ENCODE measurements around the gene LACTB. TPM values are rescaled to one million over a fixed set of nuclear protein-coding genes. Genes with fewer than 3 reads are reported as not detected.

The LACTB gene
- total and polyA plus RNA-seq, 4 donors = 13.2 to 25.3 (median 19.1) TPM

DNA sequence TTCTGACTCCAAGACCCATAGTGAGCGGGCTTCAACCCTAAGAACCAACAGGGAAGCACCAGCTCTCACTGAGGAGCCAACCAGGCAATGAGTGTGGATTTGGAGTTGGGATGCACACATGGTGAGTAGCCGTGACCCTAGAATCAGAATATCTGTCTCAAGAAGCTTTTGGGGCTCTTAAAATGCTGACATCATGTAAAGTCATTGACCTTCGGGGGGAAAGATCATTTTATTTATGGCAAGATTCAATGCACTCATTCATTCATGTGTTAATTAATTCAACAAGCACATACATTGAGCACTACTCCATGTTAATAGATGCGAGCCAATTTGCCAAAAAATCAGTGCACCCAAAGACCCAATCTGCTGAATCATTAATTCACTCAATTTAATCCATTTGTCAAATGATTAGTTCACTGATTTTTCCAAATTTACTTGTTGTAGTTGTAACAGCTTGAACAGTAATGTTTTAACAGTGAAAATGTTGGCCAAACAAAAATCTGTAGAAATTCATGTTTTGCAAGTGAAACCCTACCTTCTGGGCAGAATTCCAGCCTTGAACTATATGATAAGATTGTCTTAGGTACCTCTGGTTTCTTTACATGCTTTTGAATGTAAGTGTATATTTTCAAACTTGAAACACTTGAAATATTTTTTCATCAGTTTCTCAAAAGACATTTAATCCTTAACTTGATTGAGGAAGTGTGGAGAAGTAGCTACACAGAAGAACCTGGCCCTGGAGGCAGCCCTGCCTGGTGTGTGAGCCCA, 29.8 kb upstream of the LACTB start:
- no peak overlapping the region for H3K9ac ChIP-seq (ENCODE audit: low read depth in 1 of 2, low read length in 2 of 2)
- H3K9me3 ChIP-seq (ENCODE audit: control insufficient read depth in 4 of 4, low read length in 3 of 4) = no peaks in the 10 kb centered on the region
- no peak for DNase-seq (ENCODE audit: low spot score)
- H3K4me1 ChIP-seq (ENCODE audit: control insufficient read depth in 4 of 4, insufficient read depth in 4 of 4, low read length in 3 of 4) = peaks cover 0 to 6% (median 3%) of the 10 kb centered on the region in 4 donors
- 70% methylated on average over 4 of the region's 4 CpGs for WGBS
- H3K36me3 ChIP-seq (ENCODE audit: control insufficient read depth in 4 of 4, insufficient read depth in 3 of 4, low read depth in 1 of 4, low read length in 3 of 4) = no peaks in the 10 kb centered on the region
- H3K27me3 ChIP-seq (ENCODE audit: control insufficient read depth in 4 of 4, insufficient read depth in 4 of 4, low read length in 3 of 4) = no peaks in the 10 kb centered on the region
- no peak overlapping the region for H3K4me3 ChIP-seq (ENCODE audit: low read depth in 1 of 3, low read length in 3 of 3)
- TF ChIP-seq EGR1 (IDR thresholded peaks at IDR 0.05; ENCODE audit: low read depth in 2 of 2) (no peak), ATF3 (IDR thresholded peaks at IDR 0.05) (no peak), TAF1 (conservative IDR thresholded peaks at IDR 0.05) (no peak), NR2F2 (IDR thresholded peaks at IDR 0.05) (no peak), GABPA (IDR thresholded peaks at IDR 0.05 in 1 of 2, conservative IDR thresholded peaks at IDR 0.05 in 1 of 2) (no peak), FOXA1 (IDR thresholded peaks at IDR 0.05) (no peak), JUND (IDR thresholded peaks at IDR 0.05) (no peak), HNF4G (IDR thresholded peaks at IDR 0.05) (no peak)
- TF ChIP-seq, protein P1, sequence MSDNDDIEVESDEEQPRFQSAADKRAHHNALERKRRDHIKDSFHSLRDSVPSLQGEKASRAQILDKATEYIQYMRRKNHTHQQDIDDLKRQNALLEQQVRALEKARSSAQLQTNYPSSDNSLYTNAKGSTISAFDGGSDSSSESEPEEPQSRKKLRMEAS (IDR thresholded peaks at IDR 0.05) = no peak
- TF ChIP-seq, protein P2, sequence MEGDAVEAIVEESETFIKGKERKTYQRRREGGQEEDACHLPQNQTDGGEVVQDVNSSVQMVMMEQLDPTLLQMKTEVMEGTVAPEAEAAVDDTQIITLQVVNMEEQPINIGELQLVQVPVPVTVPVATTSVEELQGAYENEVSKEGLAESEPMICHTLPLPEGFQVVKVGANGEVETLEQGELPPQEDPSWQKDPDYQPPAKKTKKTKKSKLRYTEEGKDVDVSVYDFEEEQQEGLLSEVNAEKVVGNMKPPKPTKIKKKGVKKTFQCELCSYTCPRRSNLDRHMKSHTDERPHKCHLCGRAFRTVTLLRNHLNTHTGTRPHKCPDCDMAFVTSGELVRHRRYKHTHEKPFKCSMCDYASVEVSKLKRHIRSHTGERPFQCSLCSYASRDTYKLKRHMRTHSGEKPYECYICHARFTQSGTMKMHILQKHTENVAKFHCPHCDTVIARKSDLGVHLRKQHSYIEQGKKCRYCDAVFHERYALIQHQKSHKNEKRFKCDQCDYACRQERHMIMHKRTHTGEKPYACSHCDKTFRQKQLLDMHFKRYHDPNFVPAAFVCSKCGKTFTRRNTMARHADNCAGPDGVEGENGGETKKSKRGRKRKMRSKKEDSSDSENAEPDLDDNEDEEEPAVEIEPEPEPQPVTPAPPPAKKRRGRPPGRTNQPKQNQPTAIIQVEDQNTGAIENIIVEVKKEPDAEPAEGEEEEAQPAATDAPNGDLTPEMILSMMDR (IDR thresholded peaks at IDR 0.05; ENCODE audit: low read depth, low read length, missing input control) = no peak
- H3K27ac ChIP-seq (ENCODE audit: low read depth in 1 of 2, low read length in 2 of 2) = no peak overlapping the region

DNA sequence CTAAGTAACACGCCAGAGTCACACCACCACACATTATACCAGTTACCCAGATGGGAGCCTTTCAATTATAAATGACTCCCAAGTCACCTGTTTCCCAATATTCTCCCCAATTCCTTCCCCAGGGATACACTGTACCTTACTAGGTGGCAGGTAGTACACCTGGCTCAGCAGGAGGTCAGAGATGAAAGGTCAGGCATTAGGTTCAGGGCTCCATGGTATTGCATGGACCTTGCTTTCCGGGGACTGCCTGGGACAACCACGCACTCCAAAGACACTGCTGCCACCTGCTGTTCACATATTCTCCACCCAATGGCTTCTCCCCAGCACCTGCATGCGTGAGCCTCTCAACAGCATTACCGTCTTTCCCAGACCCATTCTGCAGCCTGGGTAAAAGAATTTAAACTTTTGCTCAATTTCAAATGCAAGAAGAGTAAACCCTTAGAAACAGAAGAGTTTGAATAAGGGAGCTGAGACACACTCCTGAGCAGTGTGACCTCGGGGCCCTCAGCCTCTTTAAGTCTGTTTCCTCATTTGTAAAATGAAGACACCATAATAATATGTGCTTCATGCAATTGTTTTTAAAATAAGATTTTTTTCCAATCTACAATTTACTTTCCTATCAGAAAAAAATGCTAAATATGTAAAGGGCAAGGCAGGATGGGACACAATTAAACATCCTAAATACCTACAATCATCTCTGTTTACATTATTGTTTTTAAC, 28.0 kb upstream of the LACTB start:
- peaks cover 0 to 6% (median 3%) of the 10 kb centered on the region in 4 donors for H3K4me1 ChIP-seq (ENCODE audit: control insufficient read depth in 4 of 4, insufficient read depth in 4 of 4, low read length in 3 of 4)
- no peak overlapping the region for H3K27ac ChIP-seq (ENCODE audit: low read depth in 1 of 2, low read length in 2 of 2)
- H3K27me3 ChIP-seq (ENCODE audit: control insufficient read depth in 4 of 4, insufficient read depth in 4 of 4, low read length in 3 of 4) = no peaks in the 10 kb centered on the region
- peak; percentile 87 for DNase-seq (ENCODE audit: low spot score)
- no peak overlapping the region for H3K4me3 ChIP-seq (ENCODE audit: low read depth in 1 of 3, low read length in 3 of 3)
- peak; percentile 61 for TF ChIP-seq SP1 (IDR thresholded peaks at IDR 0.05)
- peak; percentile 78 to 91 for TF ChIP-seq HNF4A (conservative IDR thresholded peaks at IDR 0.05)
- peak; percentile 96 for TF ChIP-seq NR2F2 (IDR thresholded peaks at IDR 0.05)
- TF ChIP-seq, protein P3, sequence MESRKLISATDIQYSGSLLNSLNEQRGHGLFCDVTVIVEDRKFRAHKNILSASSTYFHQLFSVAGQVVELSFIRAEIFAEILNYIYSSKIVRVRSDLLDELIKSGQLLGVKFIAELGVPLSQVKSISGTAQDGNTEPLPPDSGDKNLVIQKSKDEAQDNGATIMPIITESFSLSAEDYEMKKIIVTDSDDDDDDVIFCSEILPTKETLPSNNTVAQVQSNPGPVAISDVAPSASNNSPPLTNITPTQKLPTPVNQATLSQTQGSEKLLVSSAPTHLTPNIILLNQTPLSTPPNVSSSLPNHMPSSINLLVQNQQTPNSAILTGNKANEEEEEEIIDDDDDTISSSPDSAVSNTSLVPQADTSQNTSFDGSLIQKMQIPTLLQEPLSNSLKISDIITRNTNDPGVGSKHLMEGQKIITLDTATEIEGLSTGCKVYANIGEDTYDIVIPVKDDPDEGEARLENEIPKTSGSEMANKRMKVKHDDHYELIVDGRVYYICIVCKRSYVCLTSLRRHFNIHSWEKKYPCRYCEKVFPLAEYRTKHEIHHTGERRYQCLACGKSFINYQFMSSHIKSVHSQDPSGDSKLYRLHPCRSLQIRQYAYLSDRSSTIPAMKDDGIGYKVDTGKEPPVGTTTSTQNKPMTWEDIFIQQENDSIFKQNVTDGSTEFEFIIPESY (IDR thresholded peaks at IDR 0.05) = no peak
- TF ChIP-seq RXRA (IDR thresholded peaks at IDR 0.05) = peak; percentile 83 to 96
- peak; percentile 63 for TF ChIP-seq ATF3 (IDR thresholded peaks at IDR 0.05)
- peak; percentile 80 for TF ChIP-seq HNF4G (IDR thresholded peaks at IDR 0.05)
- no peak for TF ChIP-seq FOXA1 (IDR thresholded peaks at IDR 0.05)
- TF ChIP-seq TAF1 (conservative IDR thresholded peaks at IDR 0.05) = no peak
- peak; percentile 99 to 100 for TF ChIP-seq RAD21 (IDR thresholded peaks at IDR 0.05)
- TF ChIP-seq EGR1 (IDR thresholded peaks at IDR 0.05; ENCODE audit: low read depth in 2 of 2) = no peak
- TF ChIP-seq, protein P2 (IDR thresholded peaks at IDR 0.05; ENCODE audit: low read depth, low read length, missing input control) = peak; percentile 90
- TF ChIP-seq, protein P1 (IDR thresholded peaks at IDR 0.05) = peak; percentile 48
- TF ChIP-seq FOXA2 (IDR thresholded peaks at IDR 0.05) = no peak
- peak; percentile 67 for TF ChIP-seq YY1 (IDR thresholded peaks at IDR 0.05)
- TF ChIP-seq REST (IDR thresholded peaks at IDR 0.05) = no peak
- TF ChIP-seq JUND (IDR thresholded peaks at IDR 0.05) = peak in 1 of 2 donors; percentile 18
- TF ChIP-seq GABPA (IDR thresholded peaks at IDR 0.05 in 1 of 2, conservative IDR thresholded peaks at IDR 0.05 in 1 of 2) = no peak
- WGBS = 25% methylated on average over 6 of the region's 6 CpGs
- H3K9ac ChIP-seq (ENCODE audit: low read depth in 1 of 2, low read length in 2 of 2) = no peak overlapping the region
- H3K36me3 ChIP-seq (ENCODE audit: control insufficient read depth in 4 of 4, insufficient read depth in 3 of 4, low read depth in 1 of 4, low read length in 3 of 4) = no peaks in the 10 kb centered on the region
- H3K9me3 ChIP-seq (ENCODE audit: control insufficient read depth in 4 of 4, low read length in 3 of 4) = no peaks in the 10 kb centered on the region
